SK-N-SH (cell line): ENCODE data around the gene OCA2.

ENCODE experiments used
- ELF1 ChIP-seq: IDR thresholded peaks from 2 replicates; pipeline ENCODE4 v1.4.0; 2012
- EP300 ChIP-seq, 2 experiments: IDR thresholded peaks; 2 replicates each; pipeline versions ENCODE4 v1.4.0 to v1.6.1; 2012; ENCODE audit warnings: borderline replicate concordance in 1 of 2, low read depth in 1 of 2, low read length in 1 of 2
- EZH2phosphoT487 ChIP-seq: fragments of 200-600 bp; sonication (generic); IDR thresholded peaks from 2 replicates; pipeline ENCODE4 v1.6.1; 2017; ENCODE audit warnings: low read depth, mixed run types, mild to moderate bottlenecking, antibody characterized with exemption, moderate library complexity, borderline replicate concordance
- FOXJ3 ChIP-seq: sonication (generic); formaldehyde crosslinking; IDR thresholded peaks from 2 replicates; pipeline ENCODE4 v1.5.1; 2020; ENCODE audit warnings: mild to moderate bottlenecking, missing genetic modification reagents
- FOXM1 ChIP-seq: IDR thresholded peaks from 2 replicates; pipeline ENCODE4 v1.4.0; 2012; ENCODE audit warnings: low read depth, mild to moderate bottlenecking
- GABPA ChIP-seq: IDR thresholded peaks from 2 replicates; pipeline ENCODE4 v1.4.0; 2012; ENCODE audit warnings: low read depth, mild to moderate bottlenecking
- MAX ChIP-seq: IDR thresholded peaks from 2 replicates; pipeline ENCODE4 v1.4.0; 2012; ENCODE audit warnings: low read depth
- NRF1 ChIP-seq: IDR thresholded peaks from 2 replicates; pipeline ENCODE4 v1.6.1; 2012; ENCODE audit warnings: low read depth, mild to moderate bottlenecking, low read length
- POLR2AphosphoS5 ChIP-seq: IDR thresholded peaks from 2 replicates; pipeline ENCODE4 v1.6.1; 2012; ENCODE audit warnings: low read depth, low read length
- REST ChIP-seq: IDR thresholded peaks from 2 replicates; pipeline ENCODE4 v1.6.1; 2012; ENCODE audit warnings: mild to moderate bottlenecking, low read depth, low read length, moderate library complexity
- SIN3A ChIP-seq: IDR thresholded peaks from 2 replicates; pipeline ENCODE4 v1.6.1; 2012; ENCODE audit warnings: low read depth, mild to moderate bottlenecking, low read length, moderate library complexity, borderline replicate concordance
- TAF1 ChIP-seq: IDR thresholded peaks from 2 replicates; pipeline ENCODE4 v1.6.1; 2012; ENCODE audit warnings: low read depth, mild to moderate bottlenecking, low read length, moderate library complexity, borderline replicate concordance
- YY1 ChIP-seq: IDR thresholded peaks from 2 replicates; pipeline ENCODE4 v1.4.0; 2012; ENCODE audit warnings: low read depth, mild to moderate bottlenecking
- TF ChIP-seq, protein P1 (sequence below): fragments of 200-600 bp; sonication (generic); IDR thresholded peaks from 2 replicates; pipeline ENCODE4 v1.6.1; 2017; ENCODE audit warnings: antibody characterized with exemption, mild to moderate bottlenecking, moderate library complexity

GRCh38 chr15:27885201-27885600 is 213.9 kb downstream of the OCA2 start:
- TF ChIP-seq, protein P1, sequence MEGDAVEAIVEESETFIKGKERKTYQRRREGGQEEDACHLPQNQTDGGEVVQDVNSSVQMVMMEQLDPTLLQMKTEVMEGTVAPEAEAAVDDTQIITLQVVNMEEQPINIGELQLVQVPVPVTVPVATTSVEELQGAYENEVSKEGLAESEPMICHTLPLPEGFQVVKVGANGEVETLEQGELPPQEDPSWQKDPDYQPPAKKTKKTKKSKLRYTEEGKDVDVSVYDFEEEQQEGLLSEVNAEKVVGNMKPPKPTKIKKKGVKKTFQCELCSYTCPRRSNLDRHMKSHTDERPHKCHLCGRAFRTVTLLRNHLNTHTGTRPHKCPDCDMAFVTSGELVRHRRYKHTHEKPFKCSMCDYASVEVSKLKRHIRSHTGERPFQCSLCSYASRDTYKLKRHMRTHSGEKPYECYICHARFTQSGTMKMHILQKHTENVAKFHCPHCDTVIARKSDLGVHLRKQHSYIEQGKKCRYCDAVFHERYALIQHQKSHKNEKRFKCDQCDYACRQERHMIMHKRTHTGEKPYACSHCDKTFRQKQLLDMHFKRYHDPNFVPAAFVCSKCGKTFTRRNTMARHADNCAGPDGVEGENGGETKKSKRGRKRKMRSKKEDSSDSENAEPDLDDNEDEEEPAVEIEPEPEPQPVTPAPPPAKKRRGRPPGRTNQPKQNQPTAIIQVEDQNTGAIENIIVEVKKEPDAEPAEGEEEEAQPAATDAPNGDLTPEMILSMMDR, result no peak
- TF ChIP-seq FOXM1, result no peak
- no peak for TF ChIP-seq EZH2phosphoT487
- no peak for TF ChIP-seq SIN3A
- no peak for TF ChIP-seq POLR2AphosphoS5
- no peak for TF ChIP-seq FOXJ3 (CRISPR knock-in tag)
- TF ChIP-seq ELF1, result no peak
- TF ChIP-seq EP300 (IDR thresholded peaks at IDR 0.05; ENCODE audit: borderline replicate concordance in 1 of 2, low read depth in 1 of 2, low read length in 1 of 2), result no peak
- no peak for TF ChIP-seq NRF1
- no peak for TF ChIP-seq REST
- no peak for TF ChIP-seq GABPA
- TF ChIP-seq MAX, result no peak
- no peak for TF ChIP-seq YY1
- no peak for TF ChIP-seq TAF1
